Measurements from ENCODE around the gene TEX35. TPM values are rescaled to one million over a fixed set of nuclear protein-coding genes. Genes with fewer than 3 reads are reported as not detected.
"Not testable (repeated sequence)": the region's sequence is repeated elsewhere in the genome, so short reads cannot be mapped to it uniquely, and the experiment has no call there.

TEX35 gene
- total RNA-seq, 4 donors from 2014 or later = 1.4 TPM; not detected in 3

- peak in 1 of 2 donors; percentile 53 for DNase-seq (ENCODE audit: low spot score in 2 of 2)
- intact Hi-C loops (cut with DNase I; ENCODE audit: low total_unique reads) = no loop called here
- H3K4me3 ChIP-seq (ENCODE audit: low read depth, poor library complexity, severe bottlenecking) = no peak overlapping the region
- 81 to 86% methylated on average over 5 of the region's 5 CpGs for WGBS, 2 donors
- TF ChIP-seq CTCF (IDR thresholded peaks at IDR 0.05) = no peak
- no peak for TF ChIP-seq POLR2A (IDR thresholded peaks at IDR 0.05)
Measured at GRCh38 chr1:178502856-178503255, 10.1 kb upstream of the TEX35 start.

- H3K4me3 ChIP-seq (ENCODE audit: low read depth, poor library complexity, severe bottlenecking); intact Hi-C loops (cut with DNase I; ENCODE audit: low total_unique reads): not testable (repeated sequence)
- DNase-seq (ENCODE audit: low spot score in 2 of 2) = peak in 1 of 2 donors; percentile 63
- WGBS, 2 donors = 96 to 97% methylated on average over 14 of the region's 14 CpGs
Measured at GRCh38 chr1:178503316-178503715, 9.6 kb upstream of the TEX35 start.

GRCh38 chr1:178503849-178504248, 9.1 kb upstream of the TEX35 start:
- 75% methylated on average over 6 of the region's 6 CpGs for whole genome bisulfite sequencing, 2 donors
- TF ChIP-seq CTCF (IDR thresholded peaks at IDR 0.05) = no peak
- TF ChIP-seq POLR2A (IDR thresholded peaks at IDR 0.05) = no peak
- intact Hi-C loops (cut with DNase I; ENCODE audit: low total_unique reads) = no loop called here
- peak in 1 of 2 donors; percentile 72 for DNase-seq (ENCODE audit: low spot score in 2 of 2)
- H3K4me3 ChIP-seq (ENCODE audit: low read depth, poor library complexity, severe bottlenecking) = no peak overlapping the region

GRCh38 chr1:178504286-178504685, 8.6 kb upstream of the TEX35 start:
- H3K4me3 ChIP-seq (ENCODE audit: low read depth, poor library complexity, severe bottlenecking) = no peak overlapping the region
- no peak for DNase-seq (ENCODE audit: low spot score in 2 of 2)
- intact Hi-C loops (cut with DNase I; ENCODE audit: low total_unique reads) = no loop called here
- WGBS, 2 donors = 91 to 97% methylated on average over 4 of the region's 4 CpGs
- TF ChIP-seq CTCF (IDR thresholded peaks at IDR 0.05) = no peak
- TF ChIP-seq POLR2A (IDR thresholded peaks at IDR 0.05) = no peak

- intact Hi-C loops (cut with DNase I; ENCODE audit: low total_unique reads) = no loop called here
- TF ChIP-seq POLR2A (IDR thresholded peaks at IDR 0.05) (no peak), CTCF (IDR thresholded peaks at IDR 0.05) (no peak)
- 44% methylated on average over 6 of the region's 6 CpGs for WGBS, 2 donors
- H3K4me3 ChIP-seq (ENCODE audit: low read depth, poor library complexity, severe bottlenecking) = no peak overlapping the region
- DNase-seq (ENCODE audit: low spot score in 2 of 2) = no peak
Measured at GRCh38 chr1:178506177-178506576, 6.7 kb upstream of the TEX35 start.

- intact Hi-C loops (cut with DNase I; ENCODE audit: low total_unique reads) = no loop called here
Measured at GRCh38 chr1:178506669-178507068, 6.2 kb upstream of the TEX35 start.

GRCh38 chr1:178509414-178510007, 3.4 kb upstream of the TEX35 start:
- DNase-seq (ENCODE audit: low spot score in 2 of 2) = no peak
- WGBS, 2 donors = 69 to 78% methylated on average over 5 of the region's 5 CpGs
- intact Hi-C loops (cut with DNase I; ENCODE audit: low total_unique reads) = loop anchor here (10.0 kb wide), 1 partner anchor 195 kb away; no protein-coding TSS in a partner anchor
- no peak for TF ChIP-seq POLR2A (IDR thresholded peaks at IDR 0.05)
- TF ChIP-seq CTCF (IDR thresholded peaks at IDR 0.05) = no peak
- no peak overlapping the region for H3K4me3 ChIP-seq (ENCODE audit: low read depth, poor library complexity, severe bottlenecking)

More at GRCh38 chr1:178506669-178507068, 6.2 kb upstream of the TEX35 start:
- no peak overlapping the region for H3K4me3 ChIP-seq (ENCODE audit: low read depth, poor library complexity, severe bottlenecking)
- WGBS, 2 donors = 72 to 74% methylated on average over 6 of the region's 6 CpGs
- no peak for DNase-seq (ENCODE audit: low spot score in 2 of 2)
- no peak for TF ChIP-seq POLR2A (IDR thresholded peaks at IDR 0.05)
